GM04504 (cell line): Measurements from ENCODE around the gene PDCD4.

ENCODE experiments used
- DNase-seq: peaks from one replicate; pipeline ENCODE4 v3.0.0-alpha.2; 2012; ENCODE audit warnings: low read depth

Gene PDCD4

DNA sequence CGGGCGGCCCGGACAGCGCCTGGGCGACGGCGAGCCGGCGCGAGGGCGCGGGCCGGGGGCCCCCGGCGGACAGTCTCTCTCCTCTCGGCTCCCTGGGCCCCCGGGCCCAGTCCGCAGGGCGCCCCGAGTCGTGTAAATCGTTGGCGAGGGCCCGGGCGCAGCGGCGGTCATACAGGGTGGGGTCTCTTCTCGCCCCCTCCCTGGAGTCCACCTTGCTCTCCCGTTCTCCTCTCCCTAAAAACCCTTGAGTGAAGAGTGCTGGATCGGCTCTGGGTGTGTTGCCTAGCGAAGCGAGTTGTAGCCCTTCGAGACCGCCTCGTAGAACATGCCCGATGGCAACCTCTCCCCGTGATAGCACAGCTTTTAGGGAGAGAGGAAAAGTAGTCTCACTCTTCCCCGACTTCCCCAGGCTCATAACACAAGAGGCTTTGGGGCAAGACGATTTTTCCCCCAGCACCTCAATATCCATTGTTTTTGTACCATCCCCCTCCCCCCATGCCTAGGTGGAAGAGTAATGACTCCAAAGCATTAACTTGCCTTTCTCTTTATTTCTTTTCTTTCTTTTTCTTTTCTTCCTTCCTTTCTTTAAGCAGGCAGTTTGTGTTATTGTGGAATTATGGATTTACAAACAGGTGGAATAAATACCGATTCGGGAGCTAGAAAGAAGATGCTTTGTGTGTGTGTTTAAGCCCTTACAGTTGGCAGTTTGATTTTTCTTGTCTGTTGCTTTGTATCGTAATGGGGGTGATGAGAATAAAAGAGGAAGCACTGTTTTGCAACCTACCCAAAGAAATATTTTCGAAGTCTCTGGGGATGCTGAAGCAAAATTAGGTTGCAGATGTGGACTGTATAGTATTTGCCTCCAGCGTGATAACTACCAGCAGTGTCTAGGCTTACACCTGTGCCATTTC, 48.5 kb downstream of the PDCD4 start:
- no peak for DNase-seq

DNA sequence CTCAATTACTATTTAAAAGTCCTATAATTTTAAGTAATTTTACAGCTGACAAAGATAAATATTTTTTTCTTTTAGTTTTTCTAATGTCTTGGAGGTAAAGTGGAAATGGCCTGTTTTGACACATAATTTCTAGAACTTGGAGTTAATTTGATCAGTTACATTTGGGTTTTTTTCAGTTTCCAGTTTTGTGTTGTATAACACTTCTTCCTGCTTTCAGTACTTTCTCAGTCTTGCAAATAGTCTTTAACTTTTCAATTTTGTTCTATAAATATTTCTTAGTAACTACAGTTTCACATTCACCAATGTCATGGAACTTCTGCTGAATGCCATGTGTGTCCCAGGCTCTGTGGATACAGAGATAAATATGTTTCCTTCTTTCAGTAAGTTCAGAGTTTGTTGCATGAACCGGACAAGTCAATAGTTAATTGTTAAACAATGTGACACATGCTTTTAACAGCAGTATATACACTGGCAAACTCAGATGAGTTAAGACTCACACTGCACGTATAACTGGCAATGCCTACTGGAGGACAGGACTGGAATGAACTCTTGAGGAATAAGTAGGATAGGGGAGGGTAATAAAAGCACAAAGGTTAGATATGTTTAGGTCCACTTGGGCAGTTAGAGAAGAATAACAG, 52.2 kb downstream of the PDCD4 start:
- DNase-seq = no peak

- no peak for DNase-seq
Measured at GRCh38 chr10:110927461-110927860, 55.7 kb downstream of the PDCD4 start.

DNA sequence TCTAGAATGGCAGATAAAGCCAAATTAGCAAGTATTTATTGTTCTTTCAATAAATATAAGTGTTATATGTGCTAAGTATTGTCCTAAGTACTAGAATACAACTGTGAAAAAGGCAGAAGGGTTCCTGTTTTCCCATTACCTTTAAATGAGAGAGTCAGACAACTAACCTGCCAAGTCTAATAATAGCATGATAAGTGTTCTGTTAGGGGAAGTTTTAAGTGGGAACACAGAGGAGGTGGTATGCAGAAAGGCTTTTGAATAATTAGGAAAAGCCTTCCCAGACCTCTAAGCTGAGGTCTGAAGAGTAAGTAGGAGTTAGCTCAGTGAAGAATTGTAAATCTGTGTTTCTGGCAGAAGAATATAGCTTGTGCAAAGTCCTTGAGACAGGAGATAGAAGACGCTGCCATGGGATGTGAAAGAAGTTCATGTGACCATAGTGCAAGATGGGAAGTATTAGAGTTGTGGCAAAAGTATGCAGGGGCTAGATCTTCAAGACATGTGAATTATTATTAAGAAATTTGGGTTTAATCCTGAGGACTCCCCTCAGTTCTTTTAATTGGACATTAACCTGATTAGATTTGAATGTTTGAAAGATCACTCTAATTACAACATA, 60.1 kb downstream of the PDCD4 start:
- DNase-seq = no peak

DNA sequence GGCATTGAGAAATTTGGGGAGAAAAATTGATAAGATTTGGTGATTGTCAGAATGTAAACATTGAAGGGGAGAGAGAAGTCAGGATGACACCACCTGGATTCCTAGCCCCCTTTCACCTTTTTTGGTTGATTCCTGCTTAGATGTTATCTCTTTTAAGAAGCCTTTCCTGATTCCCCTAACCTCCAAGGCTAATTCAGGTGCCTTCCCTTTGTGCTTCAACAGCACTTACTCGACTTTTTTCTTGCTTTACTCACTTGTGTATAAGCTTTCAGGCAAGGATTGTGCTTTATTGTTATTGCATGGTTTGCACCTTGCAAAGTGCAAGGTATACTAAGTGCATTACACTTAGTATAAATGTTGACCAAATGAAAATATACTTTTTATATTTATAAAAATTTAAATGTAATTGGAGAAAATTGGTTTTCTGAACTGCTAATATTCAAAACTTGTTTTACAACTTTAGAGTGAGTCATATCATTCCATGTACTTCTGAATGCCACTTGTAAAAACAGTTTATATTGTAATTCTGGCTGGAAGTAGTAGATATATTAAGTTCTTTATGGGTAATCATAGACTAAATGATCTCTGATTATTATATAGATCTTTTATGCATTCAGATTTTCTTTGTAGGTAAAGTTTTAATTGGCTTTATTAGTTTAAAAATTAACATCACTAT, 60.9 kb downstream of the PDCD4 start:
- no peak for DNase-seq

DNA sequence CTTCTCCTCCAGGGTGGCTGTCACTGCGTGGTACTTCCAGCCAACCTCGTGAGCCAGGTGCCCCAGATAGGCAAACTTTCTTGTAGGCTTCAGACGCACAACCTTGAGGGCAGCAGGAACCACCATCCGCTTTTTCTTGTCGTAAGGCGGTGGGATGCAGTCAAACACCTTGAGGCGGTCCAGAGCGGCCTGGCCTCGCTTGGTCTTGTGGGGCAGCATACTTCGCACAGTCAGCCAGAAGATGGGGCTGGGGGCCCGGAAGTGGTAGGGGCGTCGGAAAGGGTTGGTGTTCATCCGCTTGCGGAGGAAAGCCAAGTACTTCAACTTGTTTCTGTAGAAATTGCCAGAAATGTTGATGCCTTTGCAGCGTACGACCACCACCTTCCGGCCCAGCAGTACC, 65.0 kb downstream of the PDCD4 start:
- no peak for DNase-seq

GRCh38 chr10:110939419-110939818, 67.7 kb downstream of the PDCD4 start:
- no peak for DNase-seq

- no peak for DNase-seq
Measured at GRCh38 chr10:110944792-110945396, 73.2 kb downstream of the PDCD4 start.

DNA sequence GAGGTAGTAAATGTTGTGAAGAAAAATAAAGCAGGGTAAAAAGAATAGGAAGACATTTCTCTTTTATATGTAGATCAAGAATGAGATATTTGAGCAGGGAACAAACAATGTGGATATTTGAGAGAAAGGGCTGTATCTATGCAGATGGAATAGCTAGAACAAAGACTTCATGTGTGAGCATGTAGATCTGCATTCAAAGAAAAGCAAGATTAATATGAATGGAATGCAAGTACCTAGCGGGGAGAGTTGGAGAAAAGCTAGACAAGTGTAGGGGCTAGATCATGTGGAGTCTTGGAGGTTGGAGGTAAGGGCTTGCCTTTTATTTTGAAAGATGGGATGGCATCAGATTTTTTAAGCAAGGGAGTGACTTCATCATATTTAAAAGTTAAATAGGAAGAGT, 74.8 kb downstream of the PDCD4 start:
- no peak for DNase-seq

- DNase-seq = no peak
Measured at GRCh38 chr10:110947061-110947595, 75.4 kb downstream of the PDCD4 start.
